SKM-1 treated with dmso at 0.1 percent for 144 hours (cell line): ENCODE measurements around the gene STK24.
"Not testable (repeated sequence)": the region's sequence is repeated elsewhere in the genome, so short reads cannot be mapped to it uniquely, and the experiment has no call there.

Experiments
- DNase-seq: peaks from one replicate; lab custom pipeline; 2025; ENCODE audit not compliant: unreplicated experiment; lab: John Stamatoyannopoulos, UW

Gene STK24

GRCh38 chr13:98416408-98416807 lies 160.5 kb downstream of the STK24 start:
- DNase-seq, result no peak

- no peak for DNase-seq
These were observed 161.4 kb downstream of the STK24 start for GRCh38 chr13:98415326-98416070.

GRCh38 chr13:98413796-98414195 lies 163.1 kb downstream of the STK24 start:
- no peak for DNase-seq

- not testable (repeated sequence) for DNase-seq
These were observed 163.6 kb downstream of the STK24 start for GRCh38 chr13:98413278-98413677.

GRCh38 chr13:98411617-98412265 lies 165.2 kb downstream of the STK24 start:
- DNase-seq, result peak; percentile 23

GRCh38 chr13:98411013-98411412 lies 165.9 kb downstream of the STK24 start:
- DNase-seq, result no peak

- no peak for DNase-seq
These were observed 166.3 kb downstream of the STK24 start for GRCh38 chr13:98410612-98411011.

GRCh38 chr13:98409281-98409680 lies 167.6 kb downstream of the STK24 start:
- no peak for DNase-seq

- no peak for DNase-seq
These were observed 169.3 kb downstream of the STK24 start for GRCh38 chr13:98407575-98407974.

GRCh38 chr13:98406971-98407370 lies 169.9 kb downstream of the STK24 start:
- DNase-seq, result no peak

GRCh38 chr13:98406427-98406826 lies 170.5 kb downstream of the STK24 start:
- no peak for DNase-seq

GRCh38 chr13:98405690-98406344 lies 171.1 kb downstream of the STK24 start:
- no peak for DNase-seq

GRCh38 chr13:98405107-98405571 lies 171.8 kb downstream of the STK24 start:
- DNase-seq, result no peak

- no peak for DNase-seq
These were observed 173.8 kb downstream of the STK24 start for GRCh38 chr13:98403076-98403475.

- no peak for DNase-seq
These were observed 175.0 kb downstream of the STK24 start for GRCh38 chr13:98401934-98402333.

- DNase-seq, result no peak
These were observed 177.2 kb downstream of the STK24 start for GRCh38 chr13:98399756-98400155.

- no peak for DNase-seq
These were observed 178.3 kb downstream of the STK24 start for GRCh38 chr13:98398581-98398980.

- DNase-seq, result no peak
These were observed 179.0 kb downstream of the STK24 start for GRCh38 chr13:98397861-98398260.

GRCh38 chr13:98397221-98397620 lies 179.7 kb downstream of the STK24 start:
- no peak for DNase-seq

- no peak for DNase-seq
These were observed 180.7 kb downstream of the STK24 start for GRCh38 chr13:98396071-98396710.
